ENCODE data around the gene SCRT2.

SCRT2 gene

GRCh38 chr20:620246-620645 is 55.4 kb downstream of the SCRT2 start:
- peaks cover 3% of the 10 kb centered on the region for H3K27me3 ChIP-seq (ENCODE audit: insufficient read depth, poor library complexity, severe bottlenecking)
- H3K9me3 ChIP-seq (ENCODE audit: severe bottlenecking) = no peaks in the 10 kb centered on the region
- no peak for TF ChIP-seq CTCF (IDR thresholded peaks at IDR 0.05; ENCODE audit: poor library complexity, severe bottlenecking)
- no peaks in the 10 kb centered on the region for H3K4me1 ChIP-seq (ENCODE audit: insufficient read depth, poor library complexity, severe bottlenecking)
- H3K27ac ChIP-seq (ENCODE audit: poor library complexity, severe bottlenecking) = no peak overlapping the region
- no peak for ATAC-seq (ENCODE audit: low read depth)
- no peak for DNase-seq (ENCODE audit: low spot score)
- no peak overlapping the region for H3K4me3 ChIP-seq (ENCODE audit: severe bottlenecking)
- no peaks in the 10 kb centered on the region for H3K36me3 ChIP-seq (ENCODE audit: low read depth)

DNA sequence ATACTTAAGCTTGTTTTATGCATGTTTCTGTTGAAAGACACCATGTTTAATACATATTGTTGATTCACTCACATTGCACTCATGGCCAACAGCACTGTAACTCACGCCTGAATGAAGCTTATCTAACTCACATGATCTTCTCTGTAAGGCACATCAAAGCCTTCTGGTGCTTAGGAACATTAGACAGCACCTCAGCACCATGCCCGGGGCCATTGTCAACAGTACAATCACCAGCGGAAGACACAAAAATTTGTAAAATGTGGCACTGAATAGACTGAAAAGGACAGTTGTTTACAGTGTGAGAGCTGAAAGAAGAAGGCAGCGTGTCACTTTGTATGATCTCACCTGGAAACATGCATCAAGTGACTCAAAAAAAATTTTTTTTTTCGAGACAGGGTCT is 56.6 kb downstream of the SCRT2 start:
- H3K4me1 ChIP-seq (ENCODE audit: insufficient read depth, poor library complexity, severe bottlenecking) = no peaks in the 10 kb centered on the region
- no peak overlapping the region for H3K4me3 ChIP-seq (ENCODE audit: severe bottlenecking)
- H3K9me3 ChIP-seq (ENCODE audit: severe bottlenecking) = no peaks in the 10 kb centered on the region
- no peak overlapping the region for H3K27ac ChIP-seq (ENCODE audit: poor library complexity, severe bottlenecking)
- no peak for DNase-seq (ENCODE audit: low spot score)
- no peak for ATAC-seq (ENCODE audit: low read depth)
- H3K27me3 ChIP-seq (ENCODE audit: insufficient read depth, poor library complexity, severe bottlenecking) = no peaks in the 10 kb centered on the region
- no peaks in the 10 kb centered on the region for H3K36me3 ChIP-seq (ENCODE audit: low read depth)
- TF ChIP-seq CTCF (IDR thresholded peaks at IDR 0.05; ENCODE audit: poor library complexity, severe bottlenecking) = no peak

GRCh38 chr20:617934-618690 is 57.5 kb downstream of the SCRT2 start:
- Histone ChIP-seq H3K4me3 (ENCODE audit: severe bottlenecking) (no peak overlapping the region), H3K27ac (ENCODE audit: poor library complexity, severe bottlenecking) (no peak overlapping the region), H3K27me3 (ENCODE audit: insufficient read depth, poor library complexity, severe bottlenecking) (no peaks in the 10 kb centered on the region), H3K36me3 (ENCODE audit: low read depth) (no peaks in the 10 kb centered on the region), H3K9me3 (ENCODE audit: severe bottlenecking) (no peaks in the 10 kb centered on the region), H3K4me1 (ENCODE audit: insufficient read depth, poor library complexity, severe bottlenecking) (no peaks in the 10 kb centered on the region)
- no peak for DNase-seq (ENCODE audit: low spot score)
- TF ChIP-seq CTCF (IDR thresholded peaks at IDR 0.05; ENCODE audit: poor library complexity, severe bottlenecking) = no peak
- ATAC-seq (ENCODE audit: low read depth) = no peak

DNA sequence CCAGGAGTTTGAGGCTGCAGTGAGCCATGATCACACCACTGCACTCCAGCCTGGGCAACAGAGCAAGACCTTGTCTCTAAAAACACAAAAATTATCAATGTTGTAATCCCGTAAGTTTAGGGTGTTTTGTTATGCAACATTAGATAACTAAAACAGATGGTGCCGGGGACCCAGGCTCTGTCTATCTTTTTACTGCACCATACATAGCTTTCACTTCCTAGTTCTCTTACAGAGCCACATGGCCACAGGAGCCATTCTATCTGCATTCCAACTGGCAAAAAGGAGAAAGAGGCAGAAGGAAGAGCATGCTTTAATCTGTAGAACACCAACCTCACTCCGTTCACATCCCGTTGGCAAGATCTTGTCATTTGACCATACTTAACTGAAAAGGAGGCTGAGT is 60.1 kb downstream of the SCRT2 start:
- Histone ChIP-seq H3K4me3 (ENCODE audit: severe bottlenecking) (no peak overlapping the region), H3K36me3 (ENCODE audit: low read depth) (no peaks in the 10 kb centered on the region), H3K27ac (ENCODE audit: poor library complexity, severe bottlenecking) (no peak overlapping the region), H3K9me3 (ENCODE audit: severe bottlenecking) (no peaks in the 10 kb centered on the region), H3K4me1 (ENCODE audit: insufficient read depth, poor library complexity, severe bottlenecking) (no peaks in the 10 kb centered on the region), H3K27me3 (ENCODE audit: insufficient read depth, poor library complexity, severe bottlenecking) (peaks cover 26% of the 10 kb centered on the region)
- ATAC-seq (ENCODE audit: low read depth) = no peak
- no peak for TF ChIP-seq CTCF (IDR thresholded peaks at IDR 0.05; ENCODE audit: poor library complexity, severe bottlenecking)
- no peak for DNase-seq (ENCODE audit: low spot score)

DNA sequence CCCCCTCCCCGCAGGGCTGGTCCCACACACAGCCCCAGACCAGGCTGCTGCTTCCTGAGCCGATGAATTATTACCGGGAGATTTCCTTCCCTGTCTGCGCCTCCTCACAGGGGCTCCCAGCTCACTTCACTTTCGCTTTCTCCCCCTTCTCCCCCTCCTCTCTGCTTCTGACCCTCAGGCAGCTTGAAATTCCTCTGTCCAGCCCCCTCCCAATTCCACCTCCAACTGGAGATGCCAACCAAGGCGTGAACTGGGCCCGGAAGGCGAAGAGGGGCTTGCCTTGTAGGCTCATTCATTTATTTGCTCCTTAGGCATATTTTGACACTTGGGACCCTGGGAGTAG is 63.8 kb downstream of the SCRT2 start:
- Histone ChIP-seq H3K4me1 (ENCODE audit: insufficient read depth, poor library complexity, severe bottlenecking) (no peaks in the 10 kb centered on the region), H3K9me3 (ENCODE audit: severe bottlenecking) (no peaks in the 10 kb centered on the region), H3K27me3 (ENCODE audit: insufficient read depth, poor library complexity, severe bottlenecking) (peaks cover 44% of the 10 kb centered on the region), H3K4me3 (ENCODE audit: severe bottlenecking) (no peak overlapping the region), H3K36me3 (ENCODE audit: low read depth) (no peaks in the 10 kb centered on the region), H3K27ac (ENCODE audit: poor library complexity, severe bottlenecking) (no peak overlapping the region)
- TF ChIP-seq CTCF (IDR thresholded peaks at IDR 0.05; ENCODE audit: poor library complexity, severe bottlenecking) = no peak
- DNase-seq (ENCODE audit: low spot score) (no peak), ATAC-seq (ENCODE audit: low read depth) (no peak)
